NCI-H1694 treated with DMSO at 0.1 percent for 48 hours (cell line): ENCODE measurements around the gene GTF2H2C.
"Not testable (repeated sequence)": the region's sequence is repeated elsewhere in the genome, so short reads cannot be mapped to it uniquely, and the experiment has no call there.

ENCODE experiments used
- DNase-seq: peaks from one replicate; lab custom pipeline; 2025; lab: John Stamatoyannopoulos, UW

Gene GTF2H2C

DNA sequence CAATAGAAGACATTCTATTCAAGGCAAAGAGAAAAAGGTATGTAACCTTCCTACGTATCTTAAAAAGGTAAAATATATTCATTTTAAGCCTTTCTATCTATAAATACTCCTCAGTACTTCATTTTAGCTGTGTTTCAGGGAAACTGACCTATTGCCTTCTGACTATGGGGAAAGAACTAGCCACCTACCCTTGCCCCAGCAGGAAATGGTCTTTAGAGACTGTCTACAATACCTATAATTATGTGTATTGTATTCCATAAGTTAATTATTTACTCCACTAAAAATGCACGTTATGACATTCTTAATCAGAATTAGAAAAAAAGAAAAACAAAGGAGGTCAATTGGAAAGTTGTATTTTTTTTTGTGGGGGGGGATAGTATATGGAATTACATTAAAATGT, 6.2 kb downstream of the GTF2H2C start:
- DNase-seq: not testable (repeated sequence)

DNA sequence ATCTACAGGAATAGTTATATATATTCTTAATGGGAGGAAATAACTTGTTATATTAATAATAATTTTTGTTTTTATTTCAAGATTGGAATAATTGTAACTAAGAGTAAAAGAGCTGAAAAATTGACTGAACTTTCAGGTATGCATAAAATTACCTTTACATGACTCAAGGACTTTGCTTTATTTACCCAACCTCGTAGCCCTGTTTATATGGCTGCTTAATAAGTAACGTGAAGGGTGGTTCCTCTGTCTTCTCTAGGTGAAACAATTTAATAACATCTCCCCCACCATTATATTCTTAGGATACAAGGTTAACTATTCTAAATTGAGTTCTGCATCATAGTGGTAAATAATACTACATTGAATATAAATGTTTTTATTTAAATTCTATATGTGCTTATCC, 8.1 kb downstream of the GTF2H2C start:
- DNase-seq: not testable (repeated sequence)

DNA sequence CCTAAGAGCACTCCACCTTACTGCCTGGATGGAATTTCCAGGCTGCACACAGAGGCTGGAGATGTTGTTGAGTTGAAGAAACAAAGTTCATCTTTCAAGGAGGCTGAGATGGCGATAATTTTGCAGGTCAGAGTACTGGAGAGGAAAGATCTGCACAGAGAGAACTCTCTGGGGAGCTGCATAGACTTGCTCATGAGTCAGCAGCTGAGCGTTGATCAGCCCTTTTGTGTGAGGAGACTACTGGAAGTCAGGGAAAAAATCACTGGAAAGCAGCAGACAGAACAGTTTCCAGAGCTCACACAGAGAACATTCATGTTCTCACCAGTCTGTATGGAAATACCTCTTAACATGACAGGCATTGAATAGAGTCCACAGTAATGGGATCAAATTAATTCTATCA, 23.4 kb downstream of the GTF2H2C start:
- not testable (repeated sequence) for DNase-seq

DNA sequence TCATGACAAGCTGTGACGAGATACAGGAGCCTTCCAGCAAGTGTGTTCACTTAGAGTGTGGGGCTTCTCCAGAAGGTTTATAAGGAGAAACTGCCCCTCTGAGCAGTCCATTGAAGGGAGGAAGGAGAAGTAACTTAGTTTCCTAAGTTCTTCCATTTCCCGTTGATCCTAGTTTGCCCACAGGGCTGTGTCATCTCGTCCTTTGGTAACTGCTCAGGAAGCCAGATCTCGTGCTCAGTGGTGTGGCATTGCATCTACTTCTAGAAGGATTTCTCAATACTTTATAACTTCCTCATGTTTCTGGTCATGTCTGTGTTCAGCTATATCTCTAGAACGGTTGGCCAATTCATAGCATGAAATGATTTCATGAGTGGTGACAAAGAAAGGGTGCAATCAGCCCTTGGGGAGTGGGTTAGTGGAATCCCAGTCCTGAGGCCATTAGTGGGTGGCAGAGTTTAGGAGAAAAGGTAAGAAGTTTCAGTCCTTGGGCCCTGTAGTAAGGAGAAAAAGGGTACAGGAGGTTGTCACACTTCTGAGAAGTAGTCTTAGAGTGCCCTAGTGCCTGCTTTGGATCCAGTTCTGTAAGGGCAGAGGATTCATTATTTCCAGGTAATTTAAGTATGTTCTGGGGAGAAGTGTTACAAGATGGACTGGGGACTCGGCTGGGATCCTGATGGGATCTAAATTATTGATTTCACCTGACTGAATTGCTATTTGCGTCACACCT, 36.3 kb downstream of the GTF2H2C start:
- DNase-seq: not testable (repeated sequence)

DNA sequence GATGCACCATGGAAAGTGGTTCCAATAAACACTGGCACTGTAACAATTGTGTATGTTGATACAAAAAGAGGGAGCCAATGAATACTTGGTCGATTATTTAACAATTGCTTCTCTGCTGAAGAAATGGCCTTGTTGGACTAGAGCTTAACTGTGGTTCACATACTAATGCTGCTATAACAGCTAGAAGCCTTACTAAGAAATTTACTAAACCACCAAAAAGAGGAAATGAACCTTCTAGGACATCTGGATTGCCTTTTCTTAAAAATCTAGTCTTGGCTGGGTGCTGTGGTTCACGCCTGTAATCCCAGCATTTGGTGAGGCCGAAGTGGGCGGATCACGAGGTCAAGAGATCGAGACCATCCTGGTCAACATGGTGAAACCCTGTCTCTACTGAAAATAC, 42.0 kb downstream of the GTF2H2C start:
- not testable (repeated sequence) for DNase-seq

DNA sequence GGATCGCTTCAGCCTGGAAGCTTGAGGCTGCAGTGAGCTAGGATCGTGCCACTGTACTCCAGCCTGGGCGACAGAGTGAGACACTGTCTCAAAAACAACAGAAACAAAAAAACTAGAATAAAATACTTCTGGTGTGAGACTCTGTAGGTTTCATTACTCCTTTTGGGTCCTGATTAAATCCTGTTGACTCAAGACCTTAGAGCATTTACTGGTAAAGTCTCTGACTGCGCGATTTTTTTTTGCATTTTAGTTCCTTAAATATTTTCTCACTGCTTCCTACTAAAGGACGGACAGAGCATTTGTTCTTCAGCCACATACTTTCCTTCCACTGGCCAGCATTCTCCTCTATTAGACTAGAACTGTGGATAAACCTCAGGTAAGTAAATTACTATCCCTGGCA, 46.8 kb downstream of the GTF2H2C start:
- not testable (repeated sequence) for DNase-seq

DNA sequence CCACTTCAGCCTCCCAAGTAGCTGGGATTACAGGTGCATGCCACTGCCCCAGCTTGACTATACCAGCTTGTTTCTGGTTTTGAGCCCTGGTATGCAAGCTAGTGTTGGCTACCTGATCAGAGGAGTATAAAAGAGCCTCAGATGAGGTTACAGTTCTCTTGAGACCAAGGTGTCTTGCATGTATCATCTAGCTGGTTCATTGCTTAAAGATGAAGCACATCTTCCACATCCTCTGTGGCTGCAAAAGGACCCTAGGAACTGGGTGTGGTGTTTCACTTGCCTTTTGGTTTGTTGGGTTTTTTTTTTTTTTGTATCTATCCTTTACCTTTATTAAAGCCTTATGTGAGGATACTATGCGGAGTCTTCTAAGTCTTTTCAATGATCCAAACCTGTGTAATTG, 47.8 kb downstream of the GTF2H2C start:
- not testable (repeated sequence) for DNase-seq

DNA sequence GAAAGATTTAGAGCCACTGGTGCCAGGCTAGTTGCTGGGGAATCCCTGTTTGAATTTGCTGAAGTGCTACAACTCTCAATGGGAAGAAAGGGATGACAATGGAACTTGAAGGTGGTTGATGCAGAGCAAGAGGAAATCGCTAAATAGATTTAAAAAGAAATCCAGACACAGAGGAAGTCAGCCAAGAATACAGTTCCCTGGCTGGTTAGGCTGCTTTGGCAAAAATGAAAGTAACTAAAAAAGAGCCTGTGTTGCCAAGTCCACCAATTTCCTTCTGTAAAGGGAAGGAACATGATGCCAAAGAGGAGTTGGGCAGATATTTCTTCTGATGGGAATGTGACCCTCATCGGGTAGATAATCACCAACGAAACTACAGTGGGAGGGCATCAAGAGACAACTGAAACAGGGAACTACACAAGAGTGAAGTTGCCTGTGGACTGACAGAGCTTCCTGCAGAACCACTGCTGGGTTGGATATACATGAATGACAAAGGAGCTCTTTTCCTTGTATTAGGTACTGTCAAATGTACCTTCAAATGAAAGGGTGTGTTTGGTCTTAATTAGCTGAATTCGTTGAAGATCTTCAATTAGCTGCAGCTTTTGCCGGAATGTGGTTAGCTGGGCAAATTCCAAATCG, 49.0 kb downstream of the GTF2H2C start:
- not testable (repeated sequence) for DNase-seq

DNA sequence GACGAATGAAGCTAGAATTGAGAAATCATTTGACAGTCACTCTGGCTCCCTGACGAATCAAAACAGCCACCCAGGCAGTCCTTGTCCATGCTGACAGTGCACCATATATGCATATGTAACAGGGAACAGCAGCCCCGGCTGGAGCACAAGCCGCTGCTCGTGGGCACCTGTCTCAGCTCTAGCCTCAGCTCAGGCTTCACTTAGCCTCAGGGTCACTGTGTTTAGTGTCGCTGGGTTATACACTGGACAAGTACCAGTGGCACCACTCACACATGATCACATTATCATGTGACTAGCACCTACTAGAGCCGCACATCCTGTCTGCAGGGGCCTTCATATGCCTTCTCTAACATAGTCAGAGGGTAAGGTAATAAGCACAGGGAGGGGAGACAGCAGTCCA, 54.9 kb downstream of the GTF2H2C start:
- DNase-seq: not testable (repeated sequence)

DNA sequence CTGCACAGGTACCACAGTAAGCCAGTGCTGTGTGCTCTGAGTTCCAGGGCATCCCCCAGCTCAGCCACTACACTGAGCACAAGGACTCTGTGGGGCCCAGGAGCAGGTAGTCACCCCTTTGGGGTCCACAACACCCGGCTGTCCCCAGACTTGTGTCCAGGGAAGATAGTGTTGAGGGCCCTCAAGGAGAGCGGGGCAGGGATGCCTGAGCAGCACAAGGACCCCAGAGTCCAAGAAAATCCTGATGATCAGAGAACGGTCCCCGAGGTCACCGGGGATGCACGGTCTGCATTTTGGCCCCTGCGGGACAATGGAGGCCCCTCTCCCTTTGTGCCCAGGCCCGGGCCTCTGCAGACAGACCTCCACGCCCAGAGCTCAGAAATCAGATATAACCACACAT, 71.9 kb downstream of the GTF2H2C start:
- not testable (repeated sequence) for DNase-seq
